Adrenal gland (tissue), 5 donors: Measurements from ENCODE around the gene INPP1.

Experiments used
- POLR2A ChIP-seq, 2 donors: fragments of 450-650 bp; IDR thresholded peaks; one replicate each; pipeline ENCODE4 v1.6.1; 2017; ENCODE audit warnings: antibody characterized with exemption in 2 of 2, mild to moderate bottlenecking in 2 of 2, moderate library complexity in 1 of 2
- TF ChIP-seq, protein P1 (sequence below), 6 experiments: fragments of 450-650 bp in 4 of 6; fragments of 200-600 bp in 2 of 6; sonication (generic) in 1 of 6; IDR thresholded peaks; 1 replicate in 5 of 6; 2 replicates in 1 of 6; pipeline versions ENCODE4 v1.5.1 to v1.8.0; 2016 to 2021; ENCODE audit warnings: antibody characterized with exemption in 6 of 6, mild to moderate bottlenecking in 2 of 6, moderate library complexity in 1 of 6
- donor health status: DM: no; HTN: no; CAD: no.

DNA sequence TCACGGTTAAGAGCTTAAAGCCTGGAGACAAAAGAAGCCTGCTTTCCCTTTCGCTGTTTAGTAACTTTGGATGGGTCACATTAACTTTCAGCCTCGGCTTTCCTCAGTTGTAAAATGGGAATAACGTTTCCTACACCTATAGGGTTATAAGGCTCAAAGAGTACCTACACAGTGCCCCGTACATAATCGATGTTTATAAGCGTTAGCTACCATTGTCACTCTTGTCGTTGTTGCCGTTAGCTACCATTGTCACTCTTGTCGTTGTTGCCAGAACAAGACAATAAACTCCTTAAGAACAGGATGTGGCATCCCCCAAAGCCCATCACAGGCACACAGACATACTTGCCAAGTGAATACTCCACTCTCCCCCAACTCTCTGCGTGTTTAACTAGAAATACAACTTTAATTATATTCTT lies 63.9 kb downstream of the INPP1 start:
- TF ChIP-seq, protein P1, sequence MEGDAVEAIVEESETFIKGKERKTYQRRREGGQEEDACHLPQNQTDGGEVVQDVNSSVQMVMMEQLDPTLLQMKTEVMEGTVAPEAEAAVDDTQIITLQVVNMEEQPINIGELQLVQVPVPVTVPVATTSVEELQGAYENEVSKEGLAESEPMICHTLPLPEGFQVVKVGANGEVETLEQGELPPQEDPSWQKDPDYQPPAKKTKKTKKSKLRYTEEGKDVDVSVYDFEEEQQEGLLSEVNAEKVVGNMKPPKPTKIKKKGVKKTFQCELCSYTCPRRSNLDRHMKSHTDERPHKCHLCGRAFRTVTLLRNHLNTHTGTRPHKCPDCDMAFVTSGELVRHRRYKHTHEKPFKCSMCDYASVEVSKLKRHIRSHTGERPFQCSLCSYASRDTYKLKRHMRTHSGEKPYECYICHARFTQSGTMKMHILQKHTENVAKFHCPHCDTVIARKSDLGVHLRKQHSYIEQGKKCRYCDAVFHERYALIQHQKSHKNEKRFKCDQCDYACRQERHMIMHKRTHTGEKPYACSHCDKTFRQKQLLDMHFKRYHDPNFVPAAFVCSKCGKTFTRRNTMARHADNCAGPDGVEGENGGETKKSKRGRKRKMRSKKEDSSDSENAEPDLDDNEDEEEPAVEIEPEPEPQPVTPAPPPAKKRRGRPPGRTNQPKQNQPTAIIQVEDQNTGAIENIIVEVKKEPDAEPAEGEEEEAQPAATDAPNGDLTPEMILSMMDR (IDR thresholded peaks at IDR 0.05), result no peak
- no peak for TF ChIP-seq POLR2A (IDR thresholded peaks at IDR 0.05)
